ENCODE results near the gene CCDC149.

The CCDC149 gene

GRCh38 chr4:24871210-24871609, 41.6 kb downstream of the CCDC149 start:
- no peak for TF ChIP-seq CTCF (IDR thresholded peaks at IDR 0.05)
- DNase-seq, result no peak
- H3K36me3 ChIP-seq, result peaks cover 30 to 68% (median 53%) of the 10 kb centered on the region in 3 donors
- H3K27ac ChIP-seq, result no peak overlapping the region
- H3K9me3 ChIP-seq, result no peaks in the 10 kb centered on the region
- intact Hi-C loops (cut with DNase I; ENCODE audit: low total_unique reads), result no loop called here
- H3K4me3 ChIP-seq, result no peak overlapping the region
- H3K27me3 ChIP-seq, result no peaks in the 10 kb centered on the region
- H3K4me1 ChIP-seq, result no peaks in the 10 kb centered on the region

GRCh38 chr4:24867766-24868296, 45.0 kb downstream of the CCDC149 start:
- no peak overlapping the region for H3K4me3 ChIP-seq
- no peak for DNase-seq
- no peaks in the 10 kb centered on the region for H3K27me3 ChIP-seq
- peaks cover 0 to 16% (median 9%) of the 10 kb centered on the region in 3 donors for H3K9me3 ChIP-seq
- no peaks in the 10 kb centered on the region for H3K4me1 ChIP-seq
- TF ChIP-seq CTCF (IDR thresholded peaks at IDR 0.05), result no peak
- intact Hi-C loops (cut with DNase I; ENCODE audit: low total_unique reads), result no loop called here
- no peak overlapping the region for H3K27ac ChIP-seq
- peaks cover 25 to 63% (median 57%) of the 10 kb centered on the region in 3 donors for H3K36me3 ChIP-seq

GRCh38 chr4:24867251-24867650, 45.6 kb downstream of the CCDC149 start:
- DNase-seq, result no peak
- no peak overlapping the region for H3K4me3 ChIP-seq
- no peak for TF ChIP-seq CTCF (IDR thresholded peaks at IDR 0.05)
- no peaks in the 10 kb centered on the region for H3K27me3 ChIP-seq
- intact Hi-C loops (cut with DNase I; ENCODE audit: low total_unique reads), result no loop called here
- H3K36me3 ChIP-seq, result peaks cover 19 to 57% (median 51%) of the 10 kb centered on the region in 3 donors
- H3K27ac ChIP-seq, result no peak overlapping the region
- peaks cover 0 to 16% (median 9%) of the 10 kb centered on the region in 3 donors for H3K9me3 ChIP-seq
- no peaks in the 10 kb centered on the region for H3K4me1 ChIP-seq

GRCh38 chr4:24865401-24865800, 47.4 kb downstream of the CCDC149 start:
- no peaks in the 10 kb centered on the region for H3K4me1 ChIP-seq
- TF ChIP-seq CTCF (IDR thresholded peaks at IDR 0.05), result no peak
- no peak for DNase-seq
- peaks cover 18 to 48% (median 43%) of the 10 kb centered on the region in 3 donors for H3K36me3 ChIP-seq
- H3K27me3 ChIP-seq, result no peaks in the 10 kb centered on the region
- intact Hi-C loops (cut with DNase I; ENCODE audit: low total_unique reads), result no loop called here
- H3K4me3 ChIP-seq, result no peak overlapping the region
- peaks cover 0 to 16% (median 9%) of the 10 kb centered on the region in 3 donors for H3K9me3 ChIP-seq
- H3K27ac ChIP-seq, result no peak overlapping the region

- Histone ChIP-seq H3K4me1 (peaks cover 0 to 4% (median 1%) of the 10 kb centered on the region in 4 donors), H3K27ac (no peak overlapping the region), H3K27me3 (no peaks in the 10 kb centered on the region), H3K36me3 (peaks cover 14 to 40% (median 27%) of the 10 kb centered on the region in 3 donors), H3K9me3 (peaks cover 0 to 16% (median 9%) of the 10 kb centered on the region in 3 donors), H3K4me3 (no peak overlapping the region)
- intact Hi-C loops (cut with DNase I; ENCODE audit: low total_unique reads), result loop anchor here (5.0 kb wide), 1 partner anchor 391 kb away; no protein-coding TSS in a partner anchor
- TF ChIP-seq CTCF (IDR thresholded peaks at IDR 0.05), result no peak
- no peak for DNase-seq
These were observed 49.0 kb downstream of the CCDC149 start for GRCh38 chr4:24863799-24864198.
